Measurements from ENCODE around the gene RAB24.

GRCh38 chr5:177270653-177271052 is 32.9 kb downstream of the RAB24 start:
- TF ChIP-seq, protein P1, sequence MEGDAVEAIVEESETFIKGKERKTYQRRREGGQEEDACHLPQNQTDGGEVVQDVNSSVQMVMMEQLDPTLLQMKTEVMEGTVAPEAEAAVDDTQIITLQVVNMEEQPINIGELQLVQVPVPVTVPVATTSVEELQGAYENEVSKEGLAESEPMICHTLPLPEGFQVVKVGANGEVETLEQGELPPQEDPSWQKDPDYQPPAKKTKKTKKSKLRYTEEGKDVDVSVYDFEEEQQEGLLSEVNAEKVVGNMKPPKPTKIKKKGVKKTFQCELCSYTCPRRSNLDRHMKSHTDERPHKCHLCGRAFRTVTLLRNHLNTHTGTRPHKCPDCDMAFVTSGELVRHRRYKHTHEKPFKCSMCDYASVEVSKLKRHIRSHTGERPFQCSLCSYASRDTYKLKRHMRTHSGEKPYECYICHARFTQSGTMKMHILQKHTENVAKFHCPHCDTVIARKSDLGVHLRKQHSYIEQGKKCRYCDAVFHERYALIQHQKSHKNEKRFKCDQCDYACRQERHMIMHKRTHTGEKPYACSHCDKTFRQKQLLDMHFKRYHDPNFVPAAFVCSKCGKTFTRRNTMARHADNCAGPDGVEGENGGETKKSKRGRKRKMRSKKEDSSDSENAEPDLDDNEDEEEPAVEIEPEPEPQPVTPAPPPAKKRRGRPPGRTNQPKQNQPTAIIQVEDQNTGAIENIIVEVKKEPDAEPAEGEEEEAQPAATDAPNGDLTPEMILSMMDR (IDR thresholded peaks at IDR 0.05) = no peak
- no peak for TF ChIP-seq POLR2A (IDR thresholded peaks at IDR 0.05)
